Smooth muscle cell (in vitro differentiated cells): ENCODE measurements around the gene EVC2. TPM values are rescaled to one million over a fixed set of nuclear protein-coding genes. Genes with fewer than 3 reads are reported as not detected.

Experiments used
- DNase-seq: peaks from one replicate; lab custom pipeline; 2025; ENCODE audit not compliant: unreplicated experiment; lab: John Stamatoyannopoulos, UW
- H2AFZ ChIP-seq: fragments of 200-600 bp; sonication (generic); 2 replicates; pipeline ENCODE4 v1.6.0; 2016; ENCODE audit warnings: antibody characterized with exemption, low read depth, mild to moderate bottlenecking
- H3F3A ChIP-seq: fragments of 200-600 bp; sonication (generic); 2 replicates; pipeline ENCODE4 v1.6.0; 2017; ENCODE audit warnings: antibody characterized with exemption, low read depth
- H3K27ac ChIP-seq: fragments of 200-600 bp; sonication (generic); 2 replicates; pipeline ENCODE4 v1.5.1; 2016; ENCODE audit warnings: low read depth, mild to moderate bottlenecking
- H3K27me3 ChIP-seq: fragments of 200-600 bp; sonication (generic); 2 replicates; pipeline ENCODE4 v1.6.1; 2016; ENCODE audit warnings: low read depth, mild to moderate bottlenecking
- H3K36me3 ChIP-seq: fragments of 200-600 bp; sonication (generic); 2 replicates; pipeline ENCODE4 v1.5.1; 2016; ENCODE audit warnings: low read depth
- H3K4me1 ChIP-seq: fragments of 200-600 bp; sonication (generic); 2 replicates; pipeline ENCODE4 v1.5.1; 2016; ENCODE audit warnings: low read depth
- H3K4me2 ChIP-seq: fragments of 200-600 bp; sonication (generic); 2 replicates; pipeline ENCODE4 v1.6.0; 2016; ENCODE audit warnings: mild to moderate bottlenecking
- H3K4me3 ChIP-seq: fragments of 200-600 bp; sonication (generic); 2 replicates; pipeline ENCODE4 v1.5.1; 2016; ENCODE audit warnings: mild to moderate bottlenecking
- H3K79me2 ChIP-seq: fragments of 200-600 bp; sonication (generic); 2 replicates; pipeline ENCODE4 v1.6.0; 2016; ENCODE audit warnings: low read depth, mild to moderate bottlenecking
- H3K9ac ChIP-seq: fragments of 200-600 bp; sonication (generic); 2 replicates; pipeline ENCODE4 v1.6.0; 2016; ENCODE audit warnings: low read depth
- H3K9me3 ChIP-seq: fragments of 200-600 bp; sonication (generic); replicated peaks from 2 replicates; pipeline ENCODE4 v1.5.1; 2016; ENCODE audit warnings: low read depth
- H4K20me1 ChIP-seq: fragments of 200-600 bp; sonication (generic); 2 replicates; pipeline ENCODE4 v1.6.0; 2016; ENCODE audit warnings: low read depth
- WGBS: methylation state at CpG from one replicate; pipeline ENCODE4 v1.1.7; 2016; ENCODE audit warnings: low lambda C conversion rate; 5-methylcytosine and 5-hydroxymethylcytosine counted together
- polyA plus RNA-seq: library from polyadenylated mRNA; unstranded; fragments of >200 nt; fragmentation: Nextera tagmentation; extraction: Ambion mirVana; gene quantifications from 2 replicates; pipeline ENCODE4 v1.2.1, GENCODE V29; 2016
- total RNA-seq: library from RNA; depleted of rRNA; stranded (reverse); fragments of >200 nt; gene quantifications from 2 replicates; pipeline ENCODE4 v1.2.3, GENCODE V29; 2014
- TF ChIP-seq, protein P1 (sequence below): fragments of 200-600 bp; sonication (generic); IDR thresholded peaks from 2 replicates; pipeline ENCODE4 v1.5.1; 2017; ENCODE audit warnings: borderline replicate concordance, mild to moderate bottlenecking, antibody characterized with exemption; ENCODE audit not compliant: insufficient read depth, poor library complexity, severe bottlenecking

EVC2 gene
- total and polyA plus RNA-seq, 2 experiments from 2014 or later, result 6.9 to 7.9 TPM

GRCh38 chr4:5689065-5689464 is 19.3 kb downstream of the EVC2 start:
- Histone ChIP-seq H3K9ac (no peak overlapping the region), H3K27me3 (no peaks in the 10 kb centered on the region), H3K36me3 (peaks cover 22% of the 10 kb centered on the region), H3F3A (no peaks in the 10 kb centered on the region), H3K79me2 (no peaks in the 10 kb centered on the region), H3K27ac (no peak overlapping the region), H2AFZ (no peak overlapping the region), H3K4me1 (no peaks in the 10 kb centered on the region), H3K9me3 (no peaks in the 10 kb centered on the region), H3K4me2 (no peak overlapping the region), H4K20me1 (no peaks in the 10 kb centered on the region), H3K4me3 (no peak overlapping the region)
- WGBS, result 98% methylated on average over 8 of the region's 8 CpGs
- no peak for DNase-seq
- TF ChIP-seq, protein P1, sequence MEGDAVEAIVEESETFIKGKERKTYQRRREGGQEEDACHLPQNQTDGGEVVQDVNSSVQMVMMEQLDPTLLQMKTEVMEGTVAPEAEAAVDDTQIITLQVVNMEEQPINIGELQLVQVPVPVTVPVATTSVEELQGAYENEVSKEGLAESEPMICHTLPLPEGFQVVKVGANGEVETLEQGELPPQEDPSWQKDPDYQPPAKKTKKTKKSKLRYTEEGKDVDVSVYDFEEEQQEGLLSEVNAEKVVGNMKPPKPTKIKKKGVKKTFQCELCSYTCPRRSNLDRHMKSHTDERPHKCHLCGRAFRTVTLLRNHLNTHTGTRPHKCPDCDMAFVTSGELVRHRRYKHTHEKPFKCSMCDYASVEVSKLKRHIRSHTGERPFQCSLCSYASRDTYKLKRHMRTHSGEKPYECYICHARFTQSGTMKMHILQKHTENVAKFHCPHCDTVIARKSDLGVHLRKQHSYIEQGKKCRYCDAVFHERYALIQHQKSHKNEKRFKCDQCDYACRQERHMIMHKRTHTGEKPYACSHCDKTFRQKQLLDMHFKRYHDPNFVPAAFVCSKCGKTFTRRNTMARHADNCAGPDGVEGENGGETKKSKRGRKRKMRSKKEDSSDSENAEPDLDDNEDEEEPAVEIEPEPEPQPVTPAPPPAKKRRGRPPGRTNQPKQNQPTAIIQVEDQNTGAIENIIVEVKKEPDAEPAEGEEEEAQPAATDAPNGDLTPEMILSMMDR, result no peak

DNA sequence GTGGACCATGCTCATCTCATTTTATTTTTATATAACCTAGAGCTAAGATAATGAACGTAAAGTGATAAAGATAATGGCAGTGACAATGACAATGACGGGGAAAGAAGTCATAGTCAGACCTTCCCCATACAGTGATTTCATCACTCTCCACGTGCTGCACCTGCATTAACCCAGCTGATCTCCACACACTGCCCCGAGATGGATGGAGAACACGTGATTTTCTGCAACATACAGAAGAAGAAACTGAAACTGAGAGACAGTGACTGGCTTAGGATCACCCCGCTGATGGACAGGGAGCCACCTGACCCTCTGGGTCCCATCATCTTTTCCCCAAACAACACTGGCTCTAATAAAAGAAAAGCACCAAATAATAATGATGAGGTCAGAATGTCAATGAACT is 22.0 kb downstream of the EVC2 start:
- Histone ChIP-seq H3F3A (no peaks in the 10 kb centered on the region), H3K36me3 (peaks cover 22% of the 10 kb centered on the region)

GRCh38 chr4:5685296-5685695 is 23.1 kb downstream of the EVC2 start:
- Histone ChIP-seq H3K79me2 (no peaks in the 10 kb centered on the region), H3K27me3 (no peaks in the 10 kb centered on the region), H3K4me2 (no peak overlapping the region), H3K27ac (no peak overlapping the region), H3K36me3 (peaks cover 15% of the 10 kb centered on the region), H4K20me1 (no peaks in the 10 kb centered on the region), H3K9me3 (no peaks in the 10 kb centered on the region), H2AFZ (no peak overlapping the region), H3F3A (no peaks in the 10 kb centered on the region), H3K4me3 (no peak overlapping the region), H3K9ac (no peak overlapping the region), H3K4me1 (no peaks in the 10 kb centered on the region)
- TF ChIP-seq, protein P1, result no peak
- DNase-seq, result no peak
- WGBS, result 96% methylated on average over 9 of the region's 9 CpGs

More for the DNA sequence above, 22.0 kb downstream of the EVC2 start:
- H4K20me1 ChIP-seq, result no peaks in the 10 kb centered on the region
- no peak overlapping the region for H3K27ac ChIP-seq
- no peak overlapping the region for H3K9ac ChIP-seq
- WGBS, result 96% methylated on average over 6 of the region's 6 CpGs
- no peak overlapping the region for H3K4me3 ChIP-seq
- H3K27me3 ChIP-seq, result no peaks in the 10 kb centered on the region
- H3K4me2 ChIP-seq, result no peak overlapping the region
- no peak for DNase-seq
- no peaks in the 10 kb centered on the region for H3K9me3 ChIP-seq
- no peaks in the 10 kb centered on the region for H3K79me2 ChIP-seq
- TF ChIP-seq, protein P1, result no peak
- H3K4me1 ChIP-seq, result no peaks in the 10 kb centered on the region
- no peak overlapping the region for H2AFZ ChIP-seq

GRCh38 chr4:5683566-5683965 is 24.8 kb downstream of the EVC2 start:
- H3K79me2 ChIP-seq, result no peaks in the 10 kb centered on the region
- no peak overlapping the region for H3K27ac ChIP-seq
- TF ChIP-seq, protein P1, result no peak
- no peaks in the 10 kb centered on the region for H3K27me3 ChIP-seq
- H4K20me1 ChIP-seq, result no peaks in the 10 kb centered on the region
- no peaks in the 10 kb centered on the region for H3K9me3 ChIP-seq
- H2AFZ ChIP-seq, result no peak overlapping the region
- H3F3A ChIP-seq, result no peaks in the 10 kb centered on the region
- H3K4me2 ChIP-seq, result no peak overlapping the region
- peaks cover 15% of the 10 kb centered on the region for H3K36me3 ChIP-seq
- H3K9ac ChIP-seq, result no peak overlapping the region
- no peak for DNase-seq
- 83% methylated on average over 10 of the region's 10 CpGs for WGBS
- H3K4me3 ChIP-seq, result no peak overlapping the region
- no peaks in the 10 kb centered on the region for H3K4me1 ChIP-seq
